CD4-positive, alpha-beta T cell treated with Interleukin-6 at 100 ng/mL for 8 hours (primary cell): Measurements from ENCODE around the gene CAPN5.

Source experiments
- DNase-seq: peaks from one replicate; pipeline ENCODE4 v3.0.0-alpha.2; 2020; ENCODE audit warnings: mixed read lengths, low spot score

CAPN5 gene

DNA sequence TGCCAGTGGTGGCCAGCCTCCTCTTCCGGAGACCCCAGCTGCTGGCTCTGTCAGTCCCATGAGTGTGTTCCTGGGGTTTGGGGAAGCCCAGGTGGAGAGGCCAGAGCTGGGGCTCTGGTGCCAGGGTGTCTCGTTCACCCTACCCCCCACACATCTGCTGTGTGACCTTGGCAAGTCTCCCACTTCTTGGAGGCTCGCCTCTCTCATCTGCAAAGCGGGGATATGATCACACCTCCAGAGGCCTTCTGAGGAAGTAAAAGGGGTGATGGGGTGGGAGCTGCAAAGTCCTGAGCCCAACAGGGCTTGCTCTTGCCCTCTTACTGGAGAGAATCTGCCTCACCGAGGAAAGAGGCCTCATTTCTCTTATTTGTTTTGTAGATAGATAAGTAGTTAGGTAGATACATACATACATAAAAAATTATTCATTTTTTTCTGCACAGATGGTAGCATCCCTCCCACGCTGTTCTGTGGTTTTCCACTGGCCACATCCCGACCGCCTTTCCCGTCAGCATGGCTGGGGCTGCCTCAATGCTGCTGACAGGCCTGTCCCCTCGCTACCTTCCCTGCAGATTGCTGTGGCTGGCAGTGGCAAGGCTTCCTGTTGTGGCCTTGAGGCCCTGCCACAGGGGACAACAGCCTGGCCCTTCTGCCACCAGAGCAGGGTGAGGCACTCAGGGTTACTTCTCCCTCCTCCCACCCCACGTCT lies 85.2 kb downstream of the CAPN5 start:
- peak; percentile 49 for DNase-seq

DNA sequence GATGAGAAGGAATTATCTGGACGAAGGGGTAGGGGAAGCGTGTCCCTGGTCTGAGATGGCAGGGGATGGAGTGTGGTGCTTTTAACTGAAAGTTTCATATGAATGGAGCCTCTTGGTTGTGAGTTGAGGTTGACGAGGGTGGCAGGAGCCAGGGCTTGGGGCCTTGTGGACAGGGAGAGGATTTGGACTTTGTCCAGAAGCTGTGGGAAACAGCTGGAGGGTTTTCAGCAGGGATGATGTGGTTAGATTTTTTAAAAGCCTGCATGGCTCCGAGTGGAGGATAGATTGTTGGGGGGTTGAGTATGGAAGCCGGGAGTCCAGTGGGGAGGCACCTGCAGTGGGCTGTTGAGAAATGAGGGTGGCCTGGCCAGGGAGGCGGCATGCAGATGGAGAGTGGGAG lies 86.1 kb downstream of the CAPN5 start:
- DNase-seq = no peak

DNA sequence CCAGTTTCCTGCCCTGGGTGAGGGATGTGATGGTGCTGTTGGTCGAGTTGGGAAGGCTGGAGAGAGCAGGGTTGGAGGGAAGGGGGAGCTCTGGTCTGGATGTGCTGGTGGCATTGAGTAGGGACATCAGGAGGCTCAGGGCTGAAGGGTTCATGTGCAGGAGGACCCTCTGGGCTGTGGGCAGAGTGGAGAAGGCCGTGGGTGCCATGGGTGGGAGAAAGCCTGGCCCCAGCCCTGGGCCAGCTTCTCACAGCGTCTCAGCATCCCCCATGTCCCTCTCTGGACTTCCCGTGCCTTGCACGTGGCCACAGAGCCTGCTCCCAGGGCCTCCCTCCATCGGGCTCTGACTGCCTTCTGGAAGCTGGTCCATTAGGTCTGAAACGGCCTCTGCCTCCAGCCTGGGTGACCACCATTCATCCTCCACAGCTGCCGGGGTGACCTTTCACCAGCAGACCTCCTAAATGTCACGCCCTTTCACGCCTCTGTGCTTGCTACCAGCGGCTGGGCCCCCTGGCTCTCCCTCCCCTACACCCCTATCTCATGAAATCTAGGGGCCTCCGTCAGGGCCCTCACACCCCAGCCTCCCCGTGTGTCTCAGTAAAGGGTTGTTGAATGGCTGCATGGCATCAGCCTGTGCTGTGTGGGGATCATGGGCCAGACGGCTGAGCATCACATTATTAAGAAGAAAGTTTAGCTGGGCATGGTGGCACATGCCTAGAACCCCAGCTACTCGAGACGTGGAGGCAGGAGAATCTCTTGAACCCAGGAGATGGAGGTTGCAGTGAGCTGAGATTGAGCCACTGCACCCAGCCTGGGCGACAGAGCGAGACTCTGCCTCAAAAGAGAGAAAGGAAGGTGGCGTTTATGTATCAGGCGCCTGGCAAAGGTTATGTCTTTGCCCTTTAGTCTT lies 86.8 kb downstream of the CAPN5 start:
- no peak for DNase-seq

DNA sequence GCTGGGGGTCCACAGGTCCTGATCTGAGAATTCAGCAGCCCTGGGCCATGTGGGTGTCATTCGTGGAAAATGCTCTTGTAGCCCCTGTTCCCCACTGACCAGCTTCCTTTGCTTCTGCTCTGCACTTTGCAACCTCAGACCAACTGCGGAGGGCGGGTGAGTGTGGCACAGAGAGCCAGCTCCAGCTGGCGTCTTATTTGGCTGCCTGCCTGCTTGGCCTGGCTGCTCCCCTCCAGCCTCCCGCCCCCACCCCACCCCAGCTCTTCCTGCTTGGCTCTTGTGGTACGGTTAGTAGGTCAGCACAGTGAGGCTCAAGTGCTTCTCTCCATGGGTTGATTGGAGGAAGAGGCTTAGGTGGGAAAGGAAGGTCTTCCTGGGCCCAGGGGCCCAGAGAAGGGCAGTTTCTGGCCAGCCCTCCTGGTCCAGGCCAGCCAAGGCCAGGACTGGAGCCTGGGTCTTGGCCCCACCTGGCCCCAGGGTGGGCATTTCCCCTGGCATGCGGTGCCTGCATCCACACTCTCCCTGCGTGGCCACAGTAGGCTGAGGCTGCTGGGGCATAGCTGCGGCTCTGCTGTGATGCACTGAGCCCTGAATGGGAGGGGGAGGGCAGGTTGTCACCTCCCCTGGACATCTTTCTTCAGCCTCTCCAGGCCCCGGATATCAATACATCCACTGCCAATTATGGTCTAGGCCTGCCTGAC lies 87.8 kb downstream of the CAPN5 start:
- DNase-seq = no peak

DNA sequence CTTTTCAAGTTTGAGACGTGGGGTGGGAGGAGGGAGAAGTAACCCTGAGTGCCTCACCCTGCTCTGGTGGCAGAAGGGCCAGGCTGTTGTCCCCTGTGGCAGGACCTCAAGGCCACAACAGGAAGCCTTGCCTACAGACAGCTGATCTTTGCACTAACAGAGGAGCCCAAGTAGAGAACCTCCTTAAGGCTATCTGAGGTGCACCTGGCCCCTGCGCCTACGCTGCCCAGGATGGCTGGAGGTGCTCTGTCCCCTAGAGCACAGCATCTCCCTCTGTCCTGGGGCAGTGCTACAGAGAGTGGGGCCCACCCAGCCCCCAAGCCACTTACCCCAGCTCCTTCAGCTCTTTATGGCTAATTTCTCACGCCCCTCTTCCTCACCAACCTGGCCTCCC lies 88.3 kb downstream of the CAPN5 start:
- DNase-seq = no peak

DNA sequence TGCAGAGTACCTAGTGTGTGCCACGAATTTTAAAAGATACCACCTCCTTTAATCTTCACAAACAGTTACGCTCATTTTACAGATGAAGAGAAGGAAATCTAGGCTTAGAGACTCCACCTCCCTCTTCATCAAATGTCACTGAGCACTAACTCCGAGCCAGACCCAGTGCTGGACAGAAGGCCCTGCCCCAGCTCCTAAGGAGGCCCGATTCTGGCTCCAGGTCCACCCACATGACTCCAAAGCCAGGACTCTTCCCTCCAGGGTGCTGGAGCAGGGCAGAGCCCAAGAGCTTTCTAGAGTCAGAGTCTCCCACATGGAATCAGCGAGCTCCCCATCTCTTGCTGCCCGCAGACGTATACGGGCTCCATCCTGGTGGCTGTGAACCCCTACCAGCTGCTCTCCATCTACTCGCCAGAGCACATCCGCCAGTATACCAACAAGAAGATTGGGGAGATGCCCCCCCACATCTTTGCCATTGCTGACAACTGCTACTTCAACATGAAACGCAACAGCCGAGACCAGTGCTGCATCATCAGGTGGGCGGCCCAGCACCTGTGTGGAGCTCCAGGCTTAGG lies 88.9 kb downstream of the CAPN5 start:
- DNase-seq = no peak

DNA sequence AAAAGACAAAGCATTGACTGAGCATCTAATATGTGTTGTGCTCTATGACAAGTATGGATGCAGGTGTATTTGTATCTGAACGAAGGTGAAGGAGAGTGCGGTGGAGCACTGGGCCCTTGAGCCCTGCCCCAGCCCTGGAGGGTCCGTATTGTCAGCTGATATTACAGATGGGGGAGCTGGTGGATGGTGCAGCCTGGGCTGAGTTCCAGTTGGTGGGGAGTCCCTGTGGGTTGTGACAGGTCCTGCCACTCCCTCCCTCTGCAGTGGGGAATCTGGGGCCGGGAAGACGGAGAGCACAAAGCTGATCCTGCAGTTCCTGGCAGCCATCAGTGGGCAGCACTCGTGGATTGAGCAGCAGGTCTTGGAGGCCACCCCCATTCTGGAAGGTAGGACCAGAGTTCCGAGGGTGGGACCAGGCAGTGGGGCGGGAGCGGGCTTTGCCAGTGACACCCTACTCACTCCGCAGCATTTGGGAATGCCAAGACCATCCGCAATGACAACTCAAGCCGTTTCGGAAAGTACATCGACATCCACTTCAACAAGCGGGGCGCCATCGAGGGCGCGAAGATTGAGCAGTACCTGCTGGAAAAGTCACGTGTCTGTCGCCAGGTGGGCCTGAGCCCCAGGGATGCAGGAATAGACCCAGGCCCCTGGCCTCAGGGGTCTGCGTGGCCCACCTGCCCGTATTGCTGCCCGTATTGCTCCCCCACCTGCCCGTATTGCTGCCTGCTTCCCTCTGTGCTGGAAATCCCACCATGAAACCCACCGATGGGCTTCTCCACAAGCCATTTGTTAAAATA lies 89.8 kb downstream of the CAPN5 start:
- no peak for DNase-seq

DNA sequence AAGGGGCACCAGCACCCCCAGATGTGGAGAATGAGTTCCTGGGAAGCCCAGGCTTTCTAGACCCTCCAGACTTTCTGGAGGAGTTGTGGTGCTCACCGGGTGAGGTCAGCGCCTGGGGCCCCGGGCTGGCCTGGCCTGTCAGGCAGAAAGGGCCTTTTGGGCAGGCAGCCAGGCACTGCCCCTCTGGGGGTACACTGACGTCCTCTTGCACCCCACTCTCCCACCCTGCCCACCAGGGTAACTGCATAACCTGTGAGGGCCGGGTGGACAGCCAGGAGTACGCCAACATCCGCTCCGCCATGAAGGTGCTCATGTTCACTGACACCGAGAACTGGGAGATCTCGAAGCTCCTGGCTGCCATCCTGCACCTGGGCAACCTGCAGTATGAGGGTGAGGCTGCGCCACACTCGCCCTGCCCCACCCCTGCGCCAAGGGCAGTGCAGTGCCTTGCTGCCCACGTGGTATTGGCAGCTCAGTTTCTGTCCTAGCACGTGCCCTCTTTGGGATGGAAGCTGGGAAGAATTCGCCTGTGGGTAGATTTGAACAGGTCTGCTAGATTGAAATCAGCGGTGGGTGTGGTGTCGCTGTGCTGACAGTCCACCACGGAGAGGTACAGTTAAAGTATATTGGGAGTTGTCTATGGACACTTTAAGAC lies 91.4 kb downstream of the CAPN5 start:
- DNase-seq = no peak

DNA sequence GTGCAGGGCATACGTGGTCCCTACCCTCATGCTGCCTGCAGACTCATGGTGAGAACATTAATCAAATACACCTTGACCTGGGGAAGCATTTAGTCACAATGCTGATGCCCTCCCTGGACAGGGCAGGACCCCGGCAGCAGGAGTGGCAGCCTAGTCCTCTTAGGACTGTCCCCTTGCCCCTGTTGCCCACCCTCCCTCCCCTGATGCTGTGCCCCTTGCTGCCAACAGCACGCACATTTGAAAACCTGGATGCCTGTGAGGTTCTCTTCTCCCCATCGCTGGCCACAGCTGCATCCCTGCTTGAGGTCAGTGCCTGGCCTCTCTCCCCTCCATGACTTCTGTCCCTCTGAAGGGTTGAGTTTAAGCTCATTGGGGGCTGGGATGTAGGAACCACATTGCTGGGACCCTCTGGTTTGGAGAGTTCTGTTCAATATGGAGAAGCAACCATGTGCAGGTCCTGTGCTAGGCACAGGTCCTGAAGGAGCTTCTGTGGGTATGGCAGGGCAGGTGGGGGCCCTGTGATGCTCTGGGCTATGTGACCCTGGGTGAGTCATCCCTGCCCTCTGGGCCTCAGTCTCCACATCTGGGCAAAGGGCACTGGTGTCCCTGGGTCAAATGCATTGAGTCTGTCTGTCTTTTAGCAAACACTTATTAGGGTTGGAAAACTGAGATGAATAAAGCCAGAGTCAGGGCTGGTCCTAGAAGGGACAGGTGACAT lies 92.6 kb downstream of the CAPN5 start:
- no peak for DNase-seq

DNA sequence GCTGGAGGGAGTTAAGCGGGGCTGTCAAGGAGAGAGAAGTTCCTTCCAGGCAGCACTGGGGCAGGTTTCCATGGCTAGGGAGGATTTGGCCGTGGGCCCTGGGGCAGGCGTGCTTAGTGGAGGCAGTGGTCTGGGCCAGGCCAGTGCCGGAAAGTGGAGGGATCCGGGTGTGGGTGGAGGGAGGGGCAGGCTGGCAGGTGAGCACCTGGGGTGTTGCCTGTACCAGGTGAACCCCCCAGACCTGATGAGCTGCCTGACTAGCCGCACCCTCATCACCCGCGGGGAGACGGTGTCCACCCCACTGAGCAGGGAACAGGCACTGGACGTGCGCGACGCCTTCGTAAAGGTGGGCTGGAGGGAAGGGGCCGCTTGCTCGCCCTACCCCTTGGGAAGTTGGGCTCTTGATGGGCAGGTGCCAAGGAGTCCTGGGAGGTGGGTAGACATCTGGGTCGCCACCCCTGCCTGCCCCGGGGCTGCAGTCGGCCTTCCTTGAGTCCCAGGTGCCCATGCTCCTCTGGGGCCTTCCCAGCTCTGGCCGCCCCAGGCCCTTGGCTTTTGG lies 93.2 kb downstream of the CAPN5 start:
- DNase-seq = no peak

DNA sequence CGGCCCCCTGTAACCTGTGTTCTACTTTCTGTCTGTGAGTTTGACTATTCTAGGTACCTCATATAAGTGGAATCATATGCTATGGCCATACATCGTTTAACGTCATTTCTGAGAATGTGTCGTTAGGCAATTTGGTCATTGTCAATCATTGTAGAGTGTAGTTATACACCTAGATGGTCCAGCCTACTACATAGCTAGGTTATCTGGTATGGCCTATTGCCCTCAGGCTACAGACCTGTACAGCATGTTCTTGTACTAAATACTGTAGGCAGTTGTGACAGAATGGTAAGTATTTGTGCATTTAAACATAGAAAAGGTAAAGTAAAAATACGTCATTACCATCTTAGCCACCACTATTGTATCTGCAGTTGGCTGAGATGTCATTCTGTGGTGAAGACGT lies 96.5 kb downstream of the CAPN5 start:
- no peak for DNase-seq

DNA sequence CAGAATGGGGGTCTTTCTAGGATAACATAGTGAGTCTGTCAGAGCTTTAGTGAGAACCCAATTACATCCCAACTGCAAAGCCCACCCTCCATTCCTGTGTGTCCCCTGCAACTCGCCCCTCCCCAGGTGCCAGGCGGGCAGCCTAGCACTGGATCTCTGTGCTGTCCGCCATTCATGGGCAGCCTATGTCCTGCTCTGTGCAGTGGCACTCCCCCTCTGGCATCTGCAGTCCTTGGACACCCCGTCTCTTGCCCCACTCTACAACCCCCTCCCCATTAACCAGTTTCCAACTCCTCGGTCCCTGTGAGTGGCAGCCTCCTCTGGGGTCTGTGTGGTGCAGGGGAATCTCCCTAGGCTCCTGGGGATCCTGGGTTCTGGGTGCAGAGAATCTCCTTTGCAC lies 98.3 kb downstream of the CAPN5 start:
- no peak for DNase-seq

DNA sequence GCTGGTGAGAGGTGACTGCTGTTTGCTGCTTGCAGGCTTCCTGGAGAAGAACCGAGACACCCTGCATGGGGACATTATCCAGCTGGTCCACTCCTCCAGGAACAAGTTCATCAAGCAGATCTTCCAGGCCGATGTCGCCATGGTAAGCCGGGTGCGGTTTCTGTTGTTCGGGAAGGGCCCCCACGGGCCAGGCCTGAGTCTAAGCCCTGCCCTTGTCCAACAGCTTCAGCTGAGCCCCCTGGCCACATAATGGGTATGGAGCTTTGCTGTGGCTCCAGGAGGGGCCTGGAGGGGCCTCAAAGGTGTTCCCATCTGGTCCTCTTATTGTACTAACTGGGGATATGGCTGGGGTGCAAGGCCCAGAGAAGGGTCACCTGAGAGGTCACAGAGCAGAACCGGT lies 99.2 kb downstream of the CAPN5 start:
- no peak for DNase-seq

DNA sequence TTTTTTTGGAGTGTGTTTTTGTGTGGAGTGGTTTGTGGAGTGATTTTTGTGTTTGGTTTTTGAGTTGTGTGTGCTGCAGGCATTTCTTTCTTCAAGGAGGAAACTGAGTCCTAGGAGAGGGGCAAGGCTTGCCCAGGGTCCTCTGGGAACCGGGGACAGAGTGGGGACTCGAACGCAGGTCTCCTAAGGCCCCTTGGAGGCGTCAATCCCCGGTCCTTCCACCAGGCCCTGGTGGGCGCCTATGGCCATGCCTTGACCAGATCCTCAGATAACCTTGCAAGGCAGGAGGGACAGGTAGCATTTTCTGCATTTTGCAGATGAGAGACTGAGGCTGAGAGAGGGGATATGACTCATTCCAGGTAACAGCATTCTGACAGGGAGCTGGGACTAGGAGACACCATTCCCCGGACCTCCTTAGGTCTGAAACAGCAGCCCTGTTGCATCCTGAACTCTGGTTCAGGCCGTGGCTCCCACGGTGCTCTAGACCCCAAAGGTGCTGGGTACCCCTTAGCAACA lies 100.4 kb downstream of the CAPN5 start:
- DNase-seq = no peak

DNA sequence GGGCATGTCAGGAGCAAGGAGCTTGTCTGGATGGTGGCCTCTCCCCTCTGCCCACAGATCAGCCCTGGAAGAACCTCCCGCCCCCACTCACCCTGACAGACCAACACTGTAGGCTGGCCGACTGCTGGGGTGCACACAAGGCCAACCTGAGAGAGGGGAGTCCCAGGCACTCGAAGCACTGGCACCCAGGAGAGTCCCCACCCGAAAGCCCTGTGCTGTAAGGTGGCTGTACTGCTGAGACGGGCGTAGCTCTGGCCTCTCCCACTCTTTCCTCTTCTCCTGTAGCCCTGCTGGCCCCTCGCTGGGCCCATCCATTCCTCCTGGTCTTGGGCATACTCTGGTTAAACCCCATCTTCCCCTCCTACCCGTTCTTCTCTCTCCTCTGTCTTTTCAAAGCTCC lies 101.0 kb downstream of the CAPN5 start:
- no peak for DNase-seq

DNA sequence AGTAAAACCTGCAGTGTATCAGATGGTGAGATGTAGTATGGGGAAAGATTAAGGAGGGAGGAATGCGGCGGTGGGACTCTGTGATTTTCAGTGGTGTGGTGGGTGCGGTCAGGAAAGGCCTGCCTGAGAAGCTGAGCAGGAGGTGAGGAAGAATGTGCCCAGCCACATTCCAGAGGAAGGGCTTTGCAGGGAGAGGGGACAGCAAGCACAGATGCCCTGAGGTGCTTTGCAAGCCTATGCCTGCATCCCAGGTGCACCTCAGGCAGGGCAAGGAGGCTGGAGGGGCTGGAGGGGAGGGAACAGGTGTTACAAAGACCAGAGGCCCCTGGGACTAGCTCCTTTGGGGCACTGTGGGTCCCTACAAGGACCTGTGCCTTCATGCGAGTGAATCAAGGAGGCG lies 103.3 kb downstream of the CAPN5 start:
- DNase-seq = no peak

DNA sequence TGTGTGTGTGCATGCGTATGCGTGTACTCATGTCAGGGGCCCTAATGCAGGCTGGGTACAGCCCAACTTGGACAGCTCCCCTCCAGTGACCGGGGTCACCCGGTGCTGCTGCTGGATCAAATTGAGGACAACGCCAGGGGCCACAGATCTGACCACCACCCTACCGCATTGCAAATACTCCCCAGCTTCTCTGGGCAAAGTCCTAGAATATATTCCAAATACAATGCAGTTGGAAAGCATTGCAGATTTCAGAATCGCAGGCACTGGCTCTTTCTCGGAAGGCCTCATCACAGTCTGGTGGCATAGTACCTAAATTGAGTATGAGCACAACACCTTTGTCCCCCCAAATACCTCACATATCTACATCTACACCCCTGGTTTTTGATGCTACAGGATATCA lies 104.5 kb downstream of the CAPN5 start:
- no peak for DNase-seq

DNA sequence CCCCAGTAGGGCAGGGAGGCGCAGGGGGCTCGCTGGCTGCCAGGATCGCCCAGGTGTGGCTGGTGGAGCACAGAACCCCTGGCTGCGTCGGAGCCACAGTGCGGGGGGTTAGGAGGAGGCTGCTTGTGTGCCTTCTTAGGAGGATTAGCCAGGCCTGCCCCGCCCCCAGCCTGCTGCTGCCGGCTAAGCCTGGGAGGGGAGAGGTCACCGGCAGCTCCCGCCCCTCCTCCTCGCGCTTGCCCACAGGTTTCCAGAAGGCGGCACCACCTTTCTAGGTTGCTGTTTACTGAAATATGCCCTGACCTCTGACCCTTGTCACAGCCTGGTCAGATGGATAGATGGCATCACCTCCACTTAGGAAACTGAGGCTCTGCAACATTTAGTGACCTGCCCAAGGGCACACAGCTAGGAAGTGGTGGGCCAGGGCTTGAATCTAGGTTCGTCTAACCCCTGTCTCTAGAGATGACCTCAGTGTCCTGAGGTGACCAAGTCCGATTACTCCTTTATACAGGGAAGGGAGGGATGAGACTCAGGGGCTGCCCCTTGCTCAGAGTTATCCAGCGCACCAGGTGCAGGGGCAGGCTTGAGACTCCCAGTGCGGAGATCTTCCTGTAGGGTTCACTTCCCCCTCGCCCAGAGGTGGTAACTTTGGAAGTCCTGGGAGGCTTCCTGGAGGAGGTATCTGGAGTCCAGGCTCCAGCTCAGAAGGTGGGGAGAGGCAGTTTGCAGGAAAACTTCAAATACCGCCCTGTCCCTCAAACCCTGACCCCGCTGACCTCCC lies 105.3 kb downstream of the CAPN5 start:
- no peak for DNase-seq

DNA sequence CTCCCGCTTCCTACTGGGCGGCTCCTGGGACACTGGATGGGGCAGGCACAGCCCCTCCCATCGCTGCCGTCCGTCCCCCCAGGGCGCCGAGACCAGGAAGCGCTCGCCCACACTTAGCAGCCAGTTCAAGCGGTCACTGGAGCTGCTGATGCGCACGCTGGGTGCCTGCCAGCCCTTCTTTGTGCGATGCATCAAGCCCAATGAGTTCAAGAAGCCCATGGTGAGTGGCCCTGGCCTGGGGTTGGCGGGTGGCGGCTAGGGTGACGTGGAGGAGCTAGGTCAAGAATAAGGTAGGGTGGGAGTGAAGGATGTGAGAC lies 105.9 kb downstream of the CAPN5 start:
- DNase-seq = no peak
